ENCODE results near the gene FTO. TPM values are rescaled to one million over a fixed set of nuclear protein-coding genes. Genes with fewer than 3 reads are reported as not detected.

FTO gene
- total RNA-seq, 2 donors from 2014 or later = 72.7 to 73.6 TPM

DNA sequence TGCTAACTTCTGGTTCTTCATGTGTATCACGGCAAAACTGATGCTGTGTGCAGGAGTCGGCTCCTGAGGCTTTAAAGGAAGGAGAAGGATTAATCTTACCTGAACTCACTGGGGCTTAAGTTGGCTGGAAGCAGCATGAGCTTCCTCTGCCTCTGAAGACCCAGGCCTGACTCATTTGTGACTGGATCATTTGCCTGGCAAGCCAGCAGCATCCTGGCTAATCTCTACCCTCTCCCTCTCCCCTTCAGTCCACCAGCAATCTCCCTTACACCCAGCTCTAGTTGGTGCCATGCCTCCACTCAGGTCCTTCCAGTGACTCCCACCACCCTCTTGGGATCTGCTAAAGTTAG is 432.3 kb downstream of the FTO start:
- TF ChIP-seq, protein P1, sequence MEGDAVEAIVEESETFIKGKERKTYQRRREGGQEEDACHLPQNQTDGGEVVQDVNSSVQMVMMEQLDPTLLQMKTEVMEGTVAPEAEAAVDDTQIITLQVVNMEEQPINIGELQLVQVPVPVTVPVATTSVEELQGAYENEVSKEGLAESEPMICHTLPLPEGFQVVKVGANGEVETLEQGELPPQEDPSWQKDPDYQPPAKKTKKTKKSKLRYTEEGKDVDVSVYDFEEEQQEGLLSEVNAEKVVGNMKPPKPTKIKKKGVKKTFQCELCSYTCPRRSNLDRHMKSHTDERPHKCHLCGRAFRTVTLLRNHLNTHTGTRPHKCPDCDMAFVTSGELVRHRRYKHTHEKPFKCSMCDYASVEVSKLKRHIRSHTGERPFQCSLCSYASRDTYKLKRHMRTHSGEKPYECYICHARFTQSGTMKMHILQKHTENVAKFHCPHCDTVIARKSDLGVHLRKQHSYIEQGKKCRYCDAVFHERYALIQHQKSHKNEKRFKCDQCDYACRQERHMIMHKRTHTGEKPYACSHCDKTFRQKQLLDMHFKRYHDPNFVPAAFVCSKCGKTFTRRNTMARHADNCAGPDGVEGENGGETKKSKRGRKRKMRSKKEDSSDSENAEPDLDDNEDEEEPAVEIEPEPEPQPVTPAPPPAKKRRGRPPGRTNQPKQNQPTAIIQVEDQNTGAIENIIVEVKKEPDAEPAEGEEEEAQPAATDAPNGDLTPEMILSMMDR (IDR thresholded peaks at IDR 0.05) = no peak
- no peak for TF ChIP-seq POLR2A (IDR thresholded peaks at IDR 0.05)
- TF ChIP-seq POLR2AphosphoS5 (IDR thresholded peaks at IDR 0.05) = no peak
- 81% methylated on average over 2 of the region's 2 CpGs for WGBS

DNA sequence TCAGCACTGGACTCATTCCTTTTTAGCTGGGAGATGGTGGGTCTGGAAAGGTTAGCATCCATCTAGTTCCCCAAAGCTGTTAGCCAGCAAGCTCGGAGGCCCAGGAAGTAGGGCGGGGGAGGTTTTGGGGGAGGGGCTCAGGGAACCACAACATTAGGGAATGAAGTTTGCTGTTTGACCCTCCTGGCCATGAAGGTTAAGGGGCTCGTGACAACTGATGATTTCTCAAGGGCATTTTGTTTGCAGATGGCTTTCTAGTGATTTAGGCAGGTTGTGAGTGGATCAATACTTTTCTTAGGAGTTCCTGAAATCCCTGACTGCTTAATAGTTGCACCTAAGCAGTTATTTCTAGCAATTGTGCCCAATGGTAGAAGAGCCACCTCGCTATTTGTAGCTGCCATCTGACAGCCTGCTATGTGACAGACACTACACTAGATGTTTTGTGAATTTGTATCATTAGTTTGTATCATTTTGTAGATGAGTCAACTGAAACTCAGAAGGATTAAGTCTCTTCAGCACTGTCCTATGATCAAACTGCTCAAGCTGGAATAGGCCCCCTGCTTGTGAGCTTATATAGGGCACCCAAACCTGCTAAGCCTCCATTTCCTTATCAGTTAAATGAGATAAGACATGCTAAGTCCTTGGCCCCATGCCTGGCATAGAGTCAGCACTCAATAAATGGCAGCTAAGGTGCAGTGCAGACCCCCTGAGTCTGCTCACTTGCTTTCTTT is 436.3 kb downstream of the FTO start:
- WGBS = 80% methylated on average over 4 of the region's 4 CpGs
- Histone ChIP-seq H3K9me3 (no peaks in the 10 kb centered on the region), H3K27me3 (replicated peaks; ENCODE audit: insufficient read depth) (no peaks in the 10 kb centered on the region), H3K4me1 (replicated peaks) (no peaks in the 10 kb centered on the region), H3K27ac (no peak overlapping the region), H3K36me3 (no peaks in the 10 kb centered on the region), H3K4me3 (no peak overlapping the region)
- TF ChIP-seq, protein P1 (IDR thresholded peaks at IDR 0.05) = no peak
- TF ChIP-seq POLR2AphosphoS5 (IDR thresholded peaks at IDR 0.05) (no peak), POLR2A (IDR thresholded peaks at IDR 0.05) (no peak)
- intact Hi-C loops (cut with DNase I) = no loop called here
- DNase-seq (ENCODE audit: low spot score) = no peak

More for the DNA sequence above, 432.3 kb downstream of the FTO start:
- no peaks in the 10 kb centered on the region for H3K27me3 ChIP-seq (replicated peaks; ENCODE audit: insufficient read depth)
- intact Hi-C loops (cut with DNase I) = no loop called here
- H3K9me3 ChIP-seq = no peaks in the 10 kb centered on the region
- no peaks in the 10 kb centered on the region for H3K4me1 ChIP-seq (replicated peaks)
- H3K4me3 ChIP-seq = no peak overlapping the region
- DNase-seq (ENCODE audit: low spot score) = no peak
- no peak overlapping the region for H3K27ac ChIP-seq
- no peaks in the 10 kb centered on the region for H3K36me3 ChIP-seq

DNA sequence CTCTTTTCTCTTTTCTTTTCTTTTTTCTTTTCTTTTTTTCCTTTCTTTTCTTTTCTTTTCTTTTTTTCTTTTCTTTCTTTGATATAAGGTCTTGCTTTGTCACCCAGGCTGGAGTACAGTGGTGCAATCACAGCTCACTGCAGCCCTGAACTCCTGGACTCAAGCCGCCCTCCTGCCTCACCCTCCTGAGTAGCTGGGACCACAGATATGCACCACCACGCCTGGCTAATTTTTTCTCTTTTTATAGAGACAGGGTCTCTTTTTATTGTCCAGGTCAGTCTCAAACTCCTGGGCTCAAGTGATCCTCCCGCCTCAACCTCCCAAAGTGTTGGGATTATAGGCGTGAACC is 436.8 kb downstream of the FTO start:
- no peaks in the 10 kb centered on the region for H3K27me3 ChIP-seq (replicated peaks; ENCODE audit: insufficient read depth)
- intact Hi-C loops (cut with DNase I) = no loop called here

DNA sequence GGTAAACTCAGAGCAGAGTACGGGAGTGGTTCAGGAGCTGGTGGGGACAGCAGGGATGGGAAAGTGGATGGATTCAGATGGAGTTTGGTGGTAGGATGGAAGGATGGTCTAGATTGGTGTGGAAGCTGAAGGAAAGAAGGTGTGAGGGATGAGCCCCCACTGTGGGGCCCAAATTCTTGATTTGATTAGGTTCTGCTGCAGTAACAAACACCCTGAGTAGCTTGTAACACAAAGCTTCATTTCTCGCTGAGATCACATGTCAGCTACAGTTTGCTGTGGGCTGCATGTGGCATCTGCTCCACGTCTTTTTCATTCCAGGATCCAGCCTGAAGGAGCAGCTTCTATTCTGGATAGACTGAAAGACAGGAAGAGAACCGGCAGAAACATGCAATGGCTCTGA is 438.8 kb downstream of the FTO start:
- TF ChIP-seq, protein P1 (IDR thresholded peaks at IDR 0.05) = no peak
- TF ChIP-seq POLR2AphosphoS5 (IDR thresholded peaks at IDR 0.05) (no peak), POLR2A (IDR thresholded peaks at IDR 0.05) (no peak)
- no peaks in the 10 kb centered on the region for H3K9me3 ChIP-seq
- H3K4me3 ChIP-seq = no peak overlapping the region
- intact Hi-C loops (cut with DNase I) = no loop called here
- DNase-seq (ENCODE audit: low spot score) = no peak
- H3K27me3 ChIP-seq (replicated peaks; ENCODE audit: insufficient read depth) = no peaks in the 10 kb centered on the region
- H3K4me1 ChIP-seq (replicated peaks) = no peaks in the 10 kb centered on the region
- H3K27ac ChIP-seq = no peak overlapping the region
- 95% methylated on average over 4 of the region's 4 CpGs for whole genome bisulfite sequencing
- H3K36me3 ChIP-seq = no peaks in the 10 kb centered on the region

More for the DNA sequence above, 436.8 kb downstream of the FTO start:
- Histone ChIP-seq H3K4me3 (no peak overlapping the region), H3K36me3 (no peaks in the 10 kb centered on the region), H3K4me1 (replicated peaks) (no peaks in the 10 kb centered on the region), H3K27ac (no peak overlapping the region), H3K9me3 (no peaks in the 10 kb centered on the region)
- 93% methylated on average over 4 of the region's 4 CpGs for WGBS
- DNase-seq (ENCODE audit: low spot score) = no peak
- TF ChIP-seq, protein P1 (IDR thresholded peaks at IDR 0.05) = no peak
- TF ChIP-seq POLR2AphosphoS5 (IDR thresholded peaks at IDR 0.05) (no peak), POLR2A (IDR thresholded peaks at IDR 0.05) (no peak)

DNA sequence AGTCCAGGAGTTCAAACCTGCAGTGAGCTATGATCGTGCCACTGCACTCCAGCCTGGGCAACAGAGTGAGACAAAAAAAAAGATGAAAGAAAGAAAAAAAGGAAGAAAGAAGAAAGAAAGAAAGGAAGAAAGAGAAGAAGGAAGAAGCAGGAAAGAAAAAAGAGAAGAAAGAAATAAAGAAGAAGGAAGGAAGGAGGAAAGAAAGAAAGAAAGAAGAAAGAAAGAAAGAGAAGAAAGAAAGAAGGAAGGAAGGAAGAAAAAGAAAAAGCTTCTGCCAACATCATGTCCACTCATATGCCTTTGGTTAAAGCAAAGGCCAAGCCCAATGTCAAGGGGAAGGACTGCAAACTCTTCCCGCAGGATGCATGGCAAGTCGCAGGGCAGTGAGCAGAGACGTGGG is 439.5 kb downstream of the FTO start:
- H3K4me1 ChIP-seq (replicated peaks) = no peaks in the 10 kb centered on the region
- WGBS = 89% methylated on average over 4 of the region's 4 CpGs
- H3K9me3 ChIP-seq = no peaks in the 10 kb centered on the region
- DNase-seq (ENCODE audit: low spot score) = no peak
- TF ChIP-seq, protein P1 (IDR thresholded peaks at IDR 0.05) = no peak
- TF ChIP-seq POLR2AphosphoS5 (IDR thresholded peaks at IDR 0.05) (no peak), POLR2A (IDR thresholded peaks at IDR 0.05) (no peak)
- no peak overlapping the region for H3K4me3 ChIP-seq
- no peak overlapping the region for H3K27ac ChIP-seq
- no peaks in the 10 kb centered on the region for H3K36me3 ChIP-seq
- H3K27me3 ChIP-seq (replicated peaks; ENCODE audit: insufficient read depth) = no peaks in the 10 kb centered on the region
- intact Hi-C loops (cut with DNase I) = no loop called here

Measured in prostate gland (tissue), 2 donors.